Subcutaneous abdominal adipose tissue (tissue), 5 donors: ENCODE measurements around the gene FRMD6.

Experiments used
- H3K27ac ChIP-seq: one replicate; pipeline ENCODE4 v1.7.0; 2013; ENCODE audit warnings: low read depth, mild to moderate bottlenecking, inconsistent platforms, low read length, moderate library complexity
- H3K27me3 ChIP-seq, 5 donors: one replicate each; pipeline ENCODE4 v1.7.0; 2013; ENCODE audit warnings: low read length in 5 of 5, inconsistent platforms in 1 of 5; ENCODE audit not compliant: control insufficient read depth in 5 of 5, insufficient read depth in 4 of 5
- H3K36me3 ChIP-seq, 5 donors: one replicate each; pipeline ENCODE4 v1.7.0; 2013; ENCODE audit warnings: low read length in 5 of 5; ENCODE audit not compliant: control insufficient read depth in 5 of 5, insufficient read depth in 5 of 5
- H3K4me1 ChIP-seq, 5 donors: one replicate each; pipeline ENCODE4 v1.7.0; 2013; ENCODE audit warnings: low read length in 5 of 5, mild to moderate bottlenecking in 3 of 5, moderate library complexity in 1 of 5; ENCODE audit not compliant: control insufficient read depth in 5 of 5, insufficient read depth in 5 of 5
- H3K4me3 ChIP-seq, 5 donors: one replicate each; pipeline ENCODE4 v1.7.0; 2013; ENCODE audit warnings: low read length in 5 of 5, low read depth in 1 of 5
- H3K9ac ChIP-seq, 5 donors: one replicate each; pipeline ENCODE4 v1.7.0; 2013; ENCODE audit warnings: low read length in 5 of 5, mild to moderate bottlenecking in 4 of 5, moderate library complexity in 3 of 5
- H3K9me3 ChIP-seq, 5 donors: one replicate each; pipeline ENCODE4 v1.7.0; 2013; ENCODE audit warnings: low read length in 5 of 5; ENCODE audit not compliant: control insufficient read depth in 5 of 5
- donor health status: healthy.
- donor health status: healthy.
- donor health status: healthy.
- donor health status: healthy.
- donor health status: healthy.

Gene FRMD6

GRCh38 chr14:51613416-51613815 lies 38.3 kb upstream of the FRMD6 start:
- Histone ChIP-seq H3K27ac (no peak overlapping the region), H3K27me3 (no peaks in the 10 kb centered on the region), H3K36me3 (no peaks in the 10 kb centered on the region), H3K9ac (no peak overlapping the region), H3K4me3 (no peak overlapping the region), H3K4me1 (no peaks in the 10 kb centered on the region), H3K9me3 (no peaks in the 10 kb centered on the region)

DNA sequence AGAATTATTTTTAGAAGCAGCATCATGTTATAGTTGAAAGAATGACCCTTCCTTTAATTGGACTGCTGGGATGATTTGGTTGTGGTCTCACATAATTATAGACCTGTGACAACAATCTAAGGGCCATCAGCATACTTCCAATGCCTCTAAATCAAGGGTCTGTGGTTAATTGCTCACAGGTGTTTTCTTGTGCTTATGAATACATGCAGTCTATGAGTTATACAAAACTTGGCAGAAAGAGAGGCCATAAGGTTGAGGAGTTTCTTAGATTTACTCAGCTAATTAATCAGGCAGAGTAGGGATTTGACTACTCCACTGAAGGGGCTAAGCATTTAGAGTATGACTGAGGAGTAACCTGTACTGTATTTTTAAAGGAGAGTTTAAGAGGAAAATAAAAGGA lies 37.0 kb upstream of the FRMD6 start:
- Histone ChIP-seq H3K9me3 (no peaks in the 10 kb centered on the region), H3K36me3 (no peaks in the 10 kb centered on the region), H3K9ac (no peak overlapping the region), H3K27ac (no peak overlapping the region), H3K4me1 (no peaks in the 10 kb centered on the region), H3K27me3 (no peaks in the 10 kb centered on the region), H3K4me3 (no peak overlapping the region)

DNA sequence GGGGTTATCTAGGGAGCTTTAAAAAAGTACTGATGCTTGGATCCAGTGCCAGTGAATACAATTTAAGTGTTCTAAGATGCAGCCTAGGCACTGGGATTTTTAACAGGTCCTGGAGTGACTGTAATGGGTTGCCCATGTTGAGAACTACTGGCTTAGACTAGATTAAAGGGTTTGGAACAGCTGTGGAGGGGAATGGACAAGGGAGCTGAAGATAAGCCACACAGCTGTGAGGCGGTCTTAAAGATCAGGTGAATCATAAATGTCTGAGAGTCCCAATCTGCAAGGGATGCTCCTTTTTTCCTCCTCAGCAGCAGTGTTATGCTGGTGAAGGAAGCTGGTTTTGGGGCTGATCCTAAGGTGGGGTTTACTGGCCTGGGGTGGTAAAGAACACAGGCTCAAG lies 35.5 kb upstream of the FRMD6 start:
- H3K9me3 ChIP-seq: no peaks in the 10 kb centered on the region
- H3K4me1 ChIP-seq: no peaks in the 10 kb centered on the region
- H3K27ac ChIP-seq: no peak overlapping the region
- H3K27me3 ChIP-seq: no peaks in the 10 kb centered on the region
- H3K9ac ChIP-seq: no peak overlapping the region
- H3K36me3 ChIP-seq: no peaks in the 10 kb centered on the region
- no peak overlapping the region for H3K4me3 ChIP-seq

DNA sequence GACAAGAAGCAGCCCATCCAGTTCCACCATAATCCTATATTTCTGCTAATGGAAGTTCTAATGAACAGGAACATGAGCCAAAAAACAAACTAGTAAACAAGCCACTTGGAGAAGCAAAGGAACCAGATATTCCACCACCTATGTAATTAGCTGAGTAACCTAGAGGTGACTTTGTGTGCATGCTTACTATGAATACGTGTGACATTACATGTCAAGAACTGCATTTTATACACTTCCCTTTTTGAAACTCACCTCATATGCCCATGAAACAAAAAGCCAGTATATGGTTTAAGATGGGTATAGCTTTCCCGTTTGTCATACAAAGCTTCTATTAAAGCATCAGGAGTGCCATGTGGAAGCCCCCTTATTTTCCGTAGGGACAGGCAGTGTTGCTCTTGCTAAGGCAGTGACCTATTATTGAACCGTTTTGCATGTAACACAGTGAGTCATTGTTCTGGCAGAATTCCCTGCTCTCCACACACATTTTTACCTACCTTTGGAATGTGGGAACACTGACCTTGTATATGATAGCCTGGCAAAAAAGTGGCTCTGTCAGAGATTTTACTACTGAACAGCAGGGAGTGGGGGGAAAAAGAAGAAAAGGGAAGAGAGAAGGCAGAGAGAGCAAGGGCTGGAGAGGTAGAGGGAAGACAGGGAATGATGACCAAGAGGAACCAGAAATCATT lies 34.8 kb upstream of the FRMD6 start:
- no peaks in the 10 kb centered on the region for H3K9me3 ChIP-seq
- H3K4me3 ChIP-seq: no peak overlapping the region
- H3K27me3 ChIP-seq: no peaks in the 10 kb centered on the region
- no peaks in the 10 kb centered on the region for H3K36me3 ChIP-seq
- H3K4me1 ChIP-seq: no peaks in the 10 kb centered on the region
- no peak overlapping the region for H3K9ac ChIP-seq
- H3K27ac ChIP-seq: no peak overlapping the region

- Histone ChIP-seq H3K4me3 (no peak overlapping the region), H3K36me3 (no peaks in the 10 kb centered on the region), H3K27me3 (no peaks in the 10 kb centered on the region), H3K4me1 (no peaks in the 10 kb centered on the region), H3K27ac (no peak overlapping the region), H3K9me3 (no peaks in the 10 kb centered on the region), H3K9ac (no peak overlapping the region)
Observed at GRCh38 chr14:51619561-51619960, 32.1 kb upstream of the FRMD6 start.

GRCh38 chr14:51620056-51620455 lies 31.7 kb upstream of the FRMD6 start:
- Histone ChIP-seq H3K9me3 (no peaks in the 10 kb centered on the region), H3K4me3 (no peak overlapping the region), H3K27me3 (no peaks in the 10 kb centered on the region), H3K4me1 (no peaks in the 10 kb centered on the region), H3K27ac (no peak overlapping the region), H3K9ac (no peak overlapping the region), H3K36me3 (no peaks in the 10 kb centered on the region)

DNA sequence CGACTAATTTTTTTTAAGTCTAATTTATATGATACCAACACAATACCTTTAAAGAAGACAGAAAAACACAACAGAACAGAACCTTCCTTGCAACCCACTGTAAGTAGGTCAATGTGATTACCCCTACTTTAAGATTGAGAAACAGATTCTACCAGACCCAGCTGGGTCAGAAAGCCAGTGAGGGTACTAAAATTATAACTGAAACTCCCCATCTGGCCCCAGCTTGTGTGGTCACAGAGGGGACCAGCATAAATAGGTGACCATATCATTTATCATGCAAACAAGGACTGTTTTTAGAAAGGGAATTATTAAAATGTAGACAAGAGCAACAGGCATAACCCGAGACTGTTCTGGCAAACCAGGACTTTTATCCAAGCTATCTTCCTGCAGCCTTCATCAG lies 30.1 kb upstream of the FRMD6 start:
- H3K4me3 ChIP-seq: no peak overlapping the region
- H3K9me3 ChIP-seq: no peaks in the 10 kb centered on the region
- H3K9ac ChIP-seq: no peak overlapping the region
- no peak overlapping the region for H3K27ac ChIP-seq
- H3K4me1 ChIP-seq: no peaks in the 10 kb centered on the region
- no peaks in the 10 kb centered on the region for H3K27me3 ChIP-seq
- H3K36me3 ChIP-seq: no peaks in the 10 kb centered on the region

DNA sequence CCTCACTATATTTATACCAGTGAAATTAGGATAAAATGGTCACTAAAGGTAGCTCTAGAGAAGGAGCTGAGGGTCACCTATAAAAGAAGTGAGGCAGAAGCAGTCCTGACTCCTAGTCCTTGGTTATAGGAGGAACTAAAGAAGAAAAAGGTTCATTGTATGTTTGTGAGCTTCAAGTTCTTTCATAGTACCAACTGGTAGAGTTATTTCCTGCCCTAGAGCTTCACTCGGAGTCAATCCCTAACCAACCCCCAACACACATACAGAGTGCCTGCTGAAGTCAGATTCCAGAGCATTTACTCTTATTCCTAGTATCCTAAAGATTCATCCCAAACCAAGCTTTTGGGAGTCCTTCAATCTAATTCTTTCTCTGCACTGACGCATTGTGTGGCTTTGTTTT lies 29.3 kb upstream of the FRMD6 start:
- H3K27me3 ChIP-seq: no peaks in the 10 kb centered on the region
- no peaks in the 10 kb centered on the region for H3K4me1 ChIP-seq
- no peak overlapping the region for H3K4me3 ChIP-seq
- no peak overlapping the region for H3K27ac ChIP-seq
- no peaks in the 10 kb centered on the region for H3K36me3 ChIP-seq
- no peaks in the 10 kb centered on the region for H3K9me3 ChIP-seq
- H3K9ac ChIP-seq: no peak overlapping the region

DNA sequence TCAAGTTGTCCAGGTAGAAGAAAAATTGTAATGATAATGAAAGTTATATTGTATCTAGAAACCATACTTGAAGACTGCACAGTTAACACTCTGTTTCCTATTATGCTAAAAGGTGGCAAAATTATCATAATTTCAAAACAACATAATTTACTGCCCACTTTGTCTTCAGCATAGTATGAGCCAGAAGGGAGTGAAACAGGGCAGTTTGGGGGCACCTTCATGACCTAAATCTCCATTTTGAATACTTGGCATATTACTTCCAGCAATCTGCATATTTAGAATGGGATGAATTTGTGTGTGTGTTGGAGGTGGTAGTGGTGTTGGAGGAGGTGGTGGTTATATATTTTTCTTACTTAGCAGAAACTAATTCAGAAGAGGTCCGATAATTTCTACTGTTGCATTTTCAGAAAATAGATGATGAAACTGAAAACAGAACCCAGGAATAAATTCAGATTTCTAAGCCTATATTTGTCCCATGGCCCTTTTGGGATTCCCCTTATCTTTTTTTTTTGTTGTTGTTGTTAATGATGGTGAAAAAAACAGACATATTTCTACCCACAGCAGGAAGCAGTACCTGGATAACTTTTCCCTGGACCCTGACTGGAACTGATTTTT lies 26.6 kb upstream of the FRMD6 start:
- Histone ChIP-seq H3K4me1 (no peaks in the 10 kb centered on the region), H3K9ac (no peak overlapping the region), H3K4me3 (no peak overlapping the region), H3K27me3 (no peaks in the 10 kb centered on the region), H3K9me3 (peaks cover 0 to 3% (median 0%) of the 10 kb centered on the region in 5 donors), H3K27ac (no peak overlapping the region), H3K36me3 (no peaks in the 10 kb centered on the region)

DNA sequence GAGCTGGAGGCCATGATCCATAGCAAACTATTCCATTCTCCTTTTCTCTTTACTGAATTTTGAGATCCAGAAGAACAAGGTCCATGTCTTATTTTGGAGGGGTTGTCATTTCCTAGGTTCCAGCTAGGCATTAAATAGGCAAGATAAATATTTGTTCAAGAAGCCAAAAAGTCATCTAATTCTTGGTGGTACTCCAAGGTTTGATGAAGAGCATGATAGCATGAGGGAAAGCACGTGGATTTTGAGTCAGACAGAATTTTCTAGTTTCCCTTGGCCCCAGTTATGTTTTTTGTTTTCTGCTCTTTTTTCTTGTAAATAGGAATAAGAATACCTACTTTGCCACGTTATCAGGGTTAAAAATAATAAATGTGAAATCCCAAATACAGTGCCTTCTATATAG lies 25.5 kb upstream of the FRMD6 start:
- Histone ChIP-seq H3K27me3 (no peaks in the 10 kb centered on the region), H3K4me3 (no peak overlapping the region), H3K9me3 (peaks cover 0 to 3% (median 0%) of the 10 kb centered on the region in 5 donors), H3K9ac (no peak overlapping the region), H3K36me3 (no peaks in the 10 kb centered on the region), H3K4me1 (no peaks in the 10 kb centered on the region), H3K27ac (no peak overlapping the region)
